Activated T-cell treated with anti-CD3 and anti-CD28 coated beads, Interleukin-2, amount 50 U/mL, for 24 hours (primary cell): ENCODE results near the gene ACACA.

Experiments used
- DNase-seq: peaks from one replicate; pipeline ENCODE4 v3.0.0-alpha.2; 2020
- H3K27ac Mint-ChIP-seq: 2 replicates; pipeline ENCODE4 v1.8.0; 2020; ENCODE audit warnings: mild to moderate bottlenecking, mixed read lengths
- H3K27me3 Mint-ChIP-seq: 2 replicates; pipeline ENCODE4 v1.8.0; 2020; ENCODE audit warnings: mixed read lengths
- H3K36me3 Mint-ChIP-seq: 2 replicates; pipeline ENCODE4 v1.8.0; 2020; ENCODE audit warnings: low read depth, mixed read lengths
- H3K4me1 Mint-ChIP-seq: 2 replicates; pipeline ENCODE4 v1.8.0; 2020; ENCODE audit warnings: low read depth, mixed read lengths
- H3K4me3 Mint-ChIP-seq: 2 replicates; pipeline ENCODE4 v1.8.0; 2020; ENCODE audit warnings: mild to moderate bottlenecking, moderate library complexity, mixed read lengths
- H3K9me3 Mint-ChIP-seq: 2 replicates; pipeline ENCODE4 v1.8.0; 2020; ENCODE audit warnings: mixed read lengths

ACACA gene

GRCh38 chr17:37225465-37225864 is 181.2 kb downstream of the ACACA start:
- no peak for DNase-seq
- Mint-ChIP-seq H3K27ac (no peak overlapping the region), H3K4me1 (peaks cover 2% of the 10 kb centered on the region), H3K27me3 (no peaks in the 10 kb centered on the region), H3K4me3 (no peak overlapping the region), H3K9me3 (no peaks in the 10 kb centered on the region), H3K36me3 (peaks cover 78% of the 10 kb centered on the region)

GRCh38 chr17:37221865-37222264 is 184.8 kb downstream of the ACACA start:
- Mint-ChIP-seq H3K9me3 (no peaks in the 10 kb centered on the region), H3K27ac (no peak overlapping the region), H3K4me1 (peaks cover 2% of the 10 kb centered on the region), H3K4me3 (no peak overlapping the region), H3K27me3 (no peaks in the 10 kb centered on the region), H3K36me3 (peaks cover 83% of the 10 kb centered on the region)
- no peak for DNase-seq

- Mint-ChIP-seq H3K4me3 (no peak overlapping the region), H3K9me3 (no peaks in the 10 kb centered on the region), H3K27me3 (no peaks in the 10 kb centered on the region), H3K36me3 (peaks cover 83% of the 10 kb centered on the region), H3K27ac (peak overlapping the region; percentile 29), H3K4me1 (peaks cover 2% of the 10 kb centered on the region)
- DNase-seq, result no peak
Measured at GRCh38 chr17:37220607-37220953, 186.1 kb downstream of the ACACA start.

GRCh38 chr17:37219876-37220606 is 186.6 kb downstream of the ACACA start:
- Mint-ChIP-seq H3K4me1 (peaks cover 2% of the 10 kb centered on the region), H3K4me3 (no peak overlapping the region), H3K27ac (no peak overlapping the region), H3K27me3 (no peaks in the 10 kb centered on the region), H3K36me3 (peaks cover 78% of the 10 kb centered on the region), H3K9me3 (no peaks in the 10 kb centered on the region)
- DNase-seq, result no peak

- H3K36me3 Mint-ChIP-seq, result peaks cover 84% of the 10 kb centered on the region
- H3K27me3 Mint-ChIP-seq, result no peaks in the 10 kb centered on the region
- no peaks in the 10 kb centered on the region for H3K9me3 Mint-ChIP-seq
- H3K27ac Mint-ChIP-seq, result no peak overlapping the region
- H3K4me3 Mint-ChIP-seq, result no peak overlapping the region
- H3K4me1 Mint-ChIP-seq, result peaks cover 2% of the 10 kb centered on the region
- DNase-seq, result no peak
Measured at GRCh38 chr17:37218849-37219248, 187.8 kb downstream of the ACACA start.

- H3K9me3 Mint-ChIP-seq, result no peaks in the 10 kb centered on the region
- H3K36me3 Mint-ChIP-seq, result peaks cover 75% of the 10 kb centered on the region
- no peaks in the 10 kb centered on the region for H3K27me3 Mint-ChIP-seq
- H3K27ac Mint-ChIP-seq, result no peak overlapping the region
- DNase-seq, result no peak
- no peaks in the 10 kb centered on the region for H3K4me1 Mint-ChIP-seq
- no peak overlapping the region for H3K4me3 Mint-ChIP-seq
Measured at GRCh38 chr17:37214416-37214815, 192.2 kb downstream of the ACACA start.

GRCh38 chr17:37213927-37214326 is 192.7 kb downstream of the ACACA start:
- no peak for DNase-seq
- no peak overlapping the region for H3K27ac Mint-ChIP-seq
- H3K4me1 Mint-ChIP-seq, result no peaks in the 10 kb centered on the region
- peaks cover 74% of the 10 kb centered on the region for H3K36me3 Mint-ChIP-seq
- no peak overlapping the region for H3K4me3 Mint-ChIP-seq
- H3K9me3 Mint-ChIP-seq, result no peaks in the 10 kb centered on the region
- no peaks in the 10 kb centered on the region for H3K27me3 Mint-ChIP-seq

- Mint-ChIP-seq H3K27me3 (no peaks in the 10 kb centered on the region), H3K4me1 (no peaks in the 10 kb centered on the region), H3K27ac (no peak overlapping the region), H3K9me3 (no peaks in the 10 kb centered on the region), H3K36me3 (peaks cover 78% of the 10 kb centered on the region), H3K4me3 (no peak overlapping the region)
- no peak for DNase-seq
Measured at GRCh38 chr17:37212179-37212578, 194.5 kb downstream of the ACACA start.

- no peaks in the 10 kb centered on the region for H3K4me1 Mint-ChIP-seq
- H3K4me3 Mint-ChIP-seq, result no peak overlapping the region
- H3K9me3 Mint-ChIP-seq, result no peaks in the 10 kb centered on the region
- no peaks in the 10 kb centered on the region for H3K27me3 Mint-ChIP-seq
- peaks cover 78% of the 10 kb centered on the region for H3K36me3 Mint-ChIP-seq
- no peak for DNase-seq
- H3K27ac Mint-ChIP-seq, result no peak overlapping the region
Measured at GRCh38 chr17:37211136-37211535, 195.5 kb downstream of the ACACA start.

- Mint-ChIP-seq H3K27me3 (no peaks in the 10 kb centered on the region), H3K4me3 (no peak overlapping the region), H3K4me1 (no peaks in the 10 kb centered on the region), H3K27ac (no peak overlapping the region), H3K9me3 (no peaks in the 10 kb centered on the region), H3K36me3 (peaks cover 83% of the 10 kb centered on the region)
- no peak for DNase-seq
Measured at GRCh38 chr17:37207103-37207502, 199.5 kb downstream of the ACACA start.

- H3K4me1 Mint-ChIP-seq, result no peaks in the 10 kb centered on the region
- DNase-seq, result no peak
- H3K27ac Mint-ChIP-seq, result no peak overlapping the region
- H3K9me3 Mint-ChIP-seq, result no peaks in the 10 kb centered on the region
- H3K4me3 Mint-ChIP-seq, result no peak overlapping the region
- no peaks in the 10 kb centered on the region for H3K27me3 Mint-ChIP-seq
- peaks cover 85% of the 10 kb centered on the region for H3K36me3 Mint-ChIP-seq
Measured at GRCh38 chr17:37206299-37206698, 200.3 kb downstream of the ACACA start.

- H3K36me3 Mint-ChIP-seq, result peaks cover 83% of the 10 kb centered on the region
- H3K27ac Mint-ChIP-seq, result no peak overlapping the region
- DNase-seq, result no peak
- H3K9me3 Mint-ChIP-seq, result no peaks in the 10 kb centered on the region
- H3K27me3 Mint-ChIP-seq, result no peaks in the 10 kb centered on the region
- H3K4me1 Mint-ChIP-seq, result peaks cover under 1% of the 10 kb centered on the region
- H3K4me3 Mint-ChIP-seq, result no peak overlapping the region
Measured at GRCh38 chr17:37200497-37200896, 206.1 kb downstream of the ACACA start.

- no peak overlapping the region for H3K27ac Mint-ChIP-seq
Measured at GRCh38 chr17:37197336-37197735, 209.3 kb downstream of the ACACA start.

GRCh38 chr17:37194208-37194607 is 212.4 kb downstream of the ACACA start:
- H3K27me3 Mint-ChIP-seq, result no peaks in the 10 kb centered on the region
- no peaks in the 10 kb centered on the region for H3K9me3 Mint-ChIP-seq
- no peak overlapping the region for H3K27ac Mint-ChIP-seq
- H3K4me1 Mint-ChIP-seq, result peaks cover 2% of the 10 kb centered on the region
- DNase-seq, result no peak
- H3K36me3 Mint-ChIP-seq, result peaks cover 88% of the 10 kb centered on the region
- H3K4me3 Mint-ChIP-seq, result no peak overlapping the region

More at GRCh38 chr17:37197336-37197735, 209.3 kb downstream of the ACACA start:
- H3K36me3 Mint-ChIP-seq, result peaks cover 82% of the 10 kb centered on the region
- DNase-seq, result no peak
- H3K9me3 Mint-ChIP-seq, result no peaks in the 10 kb centered on the region
- H3K4me3 Mint-ChIP-seq, result no peak overlapping the region
- peaks cover 2% of the 10 kb centered on the region for H3K4me1 Mint-ChIP-seq
- no peaks in the 10 kb centered on the region for H3K27me3 Mint-ChIP-seq

- no peak overlapping the region for H3K27ac Mint-ChIP-seq
- H3K4me1 Mint-ChIP-seq, result peaks cover 2% of the 10 kb centered on the region
- peaks cover 93% of the 10 kb centered on the region for H3K36me3 Mint-ChIP-seq
- H3K27me3 Mint-ChIP-seq, result no peaks in the 10 kb centered on the region
- H3K9me3 Mint-ChIP-seq, result no peaks in the 10 kb centered on the region
- H3K4me3 Mint-ChIP-seq, result no peak overlapping the region
- no peak for DNase-seq
Measured at GRCh38 chr17:37191219-37191618, 215.4 kb downstream of the ACACA start.

GRCh38 chr17:37190493-37190892 is 216.1 kb downstream of the ACACA start:
- H3K4me1 Mint-ChIP-seq, result peaks cover 1% of the 10 kb centered on the region
- no peak overlapping the region for H3K4me3 Mint-ChIP-seq
- no peaks in the 10 kb centered on the region for H3K27me3 Mint-ChIP-seq
- no peaks in the 10 kb centered on the region for H3K9me3 Mint-ChIP-seq
- peaks cover 93% of the 10 kb centered on the region for H3K36me3 Mint-ChIP-seq
- H3K27ac Mint-ChIP-seq, result no peak overlapping the region
- DNase-seq, result no peak
